ENCODE results near the gene ASPM.

The ASPM gene

DNA sequence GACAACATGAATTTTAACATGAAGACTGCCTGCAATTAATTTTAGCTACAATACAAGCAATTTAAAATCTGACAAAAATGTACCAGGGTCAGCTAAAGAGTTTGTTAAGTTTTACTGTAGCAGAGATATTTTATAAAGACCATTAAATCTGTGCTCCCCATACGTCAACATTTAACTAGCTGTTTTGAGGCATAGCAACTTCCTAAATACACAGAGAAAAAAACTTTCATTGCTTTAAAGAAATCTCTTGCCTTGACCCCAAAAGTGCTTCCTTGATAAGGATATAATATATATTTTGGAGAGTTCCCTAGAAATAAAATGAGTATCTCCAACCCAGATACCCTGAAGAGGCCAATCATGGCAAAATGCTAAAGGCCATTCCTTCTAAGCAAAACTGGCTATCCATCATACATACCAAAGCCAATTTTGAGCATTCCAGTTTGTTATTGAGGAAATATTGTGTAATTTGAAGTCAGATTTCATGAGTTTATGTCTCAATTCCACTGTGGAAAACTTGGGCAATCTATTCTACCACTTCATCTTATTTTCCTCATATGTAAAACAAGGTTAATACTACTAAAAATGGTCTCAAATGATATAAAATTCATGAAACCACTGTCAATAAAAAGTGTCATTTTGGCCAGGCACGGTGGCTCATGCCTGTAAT, 19.1 kb downstream of the ASPM start:
- DNase-seq (ENCODE audit: low read depth in 1 of 2, low spot score in 1 of 2) = no peak
- Histone ChIP-seq H3K27ac (replicated peaks) (no peak overlapping the region), H3K4me3 (replicated peaks; ENCODE audit: insufficient read depth, low read length) (no peak overlapping the region), H3K27me3 (ENCODE audit: insufficient read depth, poor library complexity, severe bottlenecking) (no peaks in the 10 kb centered on the region)
- TF ChIP-seq GABPA (IDR thresholded peaks at IDR 0.05; ENCODE audit: low read depth) (no peak), POLR2AphosphoS5 (IDR thresholded peaks at IDR 0.05; ENCODE audit: low read depth) (no peak), SPI1 (IDR thresholded peaks at IDR 0.05; ENCODE audit: borderline replicate concordance, low read depth) (no peak), CTCF (IDR thresholded peaks at IDR 0.05; ENCODE audit: insufficient read depth, low read length) (no peak), REST (IDR thresholded peaks at IDR 0.05; ENCODE audit: insufficient replicate concordance, low read depth) (no peak)

DNA sequence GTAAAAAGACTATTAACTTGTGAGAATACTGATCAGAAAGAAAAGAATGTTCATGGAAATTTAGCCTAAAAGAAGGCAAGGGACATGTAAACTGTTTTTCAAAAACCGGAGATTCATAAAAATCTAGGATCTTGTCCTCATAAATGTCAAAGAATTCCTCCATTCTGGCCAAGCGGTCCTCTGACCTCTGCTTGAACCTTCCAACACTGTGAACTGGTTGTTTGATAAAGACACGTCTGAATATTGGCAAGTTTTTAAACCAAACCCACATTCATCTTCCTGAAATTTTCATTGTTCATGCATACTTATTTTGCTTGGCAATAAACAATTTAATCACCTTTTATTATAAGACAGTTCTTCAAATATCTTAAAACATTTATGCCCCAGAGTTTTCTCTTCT, 19.8 kb downstream of the ASPM start:
- no peaks in the 10 kb centered on the region for H3K27me3 ChIP-seq (ENCODE audit: insufficient read depth, poor library complexity, severe bottlenecking)
- H3K27ac ChIP-seq (replicated peaks) = no peak overlapping the region
- DNase-seq (ENCODE audit: low read depth in 1 of 2, low spot score in 1 of 2) = no peak
- H3K4me3 ChIP-seq (replicated peaks; ENCODE audit: insufficient read depth, low read length) = no peak overlapping the region
- no peak for TF ChIP-seq SPI1 (IDR thresholded peaks at IDR 0.05; ENCODE audit: borderline replicate concordance, low read depth)
- TF ChIP-seq REST (IDR thresholded peaks at IDR 0.05; ENCODE audit: insufficient replicate concordance, low read depth) = no peak
- no peak for TF ChIP-seq POLR2AphosphoS5 (IDR thresholded peaks at IDR 0.05; ENCODE audit: low read depth)
- TF ChIP-seq GABPA (IDR thresholded peaks at IDR 0.05; ENCODE audit: low read depth) = no peak

DNA sequence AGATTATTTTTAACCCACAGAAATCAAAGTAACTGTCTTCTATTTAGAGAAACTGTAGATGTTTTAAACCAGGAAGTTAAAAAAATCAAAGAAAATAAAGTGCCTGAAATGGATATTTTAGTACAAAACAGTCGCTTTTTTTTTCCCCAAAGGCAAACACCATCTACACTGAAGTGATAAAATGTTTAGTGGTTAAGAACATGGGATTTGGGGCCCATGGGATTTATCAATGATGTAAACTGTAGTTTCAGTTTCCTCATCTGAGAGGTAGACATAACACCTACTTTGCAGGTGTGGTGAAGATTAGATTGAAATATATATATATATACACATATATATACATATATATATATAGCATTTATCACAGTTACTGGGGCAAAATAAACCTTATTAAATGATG, 22.1 kb downstream of the ASPM start:
- no peak for DNase-seq (ENCODE audit: low read depth in 1 of 2, low spot score in 1 of 2)
- TF ChIP-seq REST (IDR thresholded peaks at IDR 0.05; ENCODE audit: insufficient replicate concordance, low read depth) = no peak
- no peak for TF ChIP-seq SPI1 (IDR thresholded peaks at IDR 0.05; ENCODE audit: borderline replicate concordance, low read depth)
- no peak for TF ChIP-seq GABPA (IDR thresholded peaks at IDR 0.05; ENCODE audit: low read depth)
- TF ChIP-seq CTCF (IDR thresholded peaks at IDR 0.05; ENCODE audit: insufficient read depth, low read length) = no peak
- H3K4me3 ChIP-seq (replicated peaks; ENCODE audit: insufficient read depth, low read length) = no peak overlapping the region
- H3K27me3 ChIP-seq (ENCODE audit: insufficient read depth, poor library complexity, severe bottlenecking) = no peaks in the 10 kb centered on the region
- no peak overlapping the region for H3K27ac ChIP-seq (replicated peaks)
